HG03196 (cell line): Measurements from ENCODE around the gene SREBF2.

Experiments
- ATAC-seq: cut with Tn5 transposase; IDR thresholded peaks from one replicate; pipeline ENCODE4 v1.9.1; 2021; ENCODE audit not compliant: unreplicated experiment

The SREBF2 gene

DNA sequence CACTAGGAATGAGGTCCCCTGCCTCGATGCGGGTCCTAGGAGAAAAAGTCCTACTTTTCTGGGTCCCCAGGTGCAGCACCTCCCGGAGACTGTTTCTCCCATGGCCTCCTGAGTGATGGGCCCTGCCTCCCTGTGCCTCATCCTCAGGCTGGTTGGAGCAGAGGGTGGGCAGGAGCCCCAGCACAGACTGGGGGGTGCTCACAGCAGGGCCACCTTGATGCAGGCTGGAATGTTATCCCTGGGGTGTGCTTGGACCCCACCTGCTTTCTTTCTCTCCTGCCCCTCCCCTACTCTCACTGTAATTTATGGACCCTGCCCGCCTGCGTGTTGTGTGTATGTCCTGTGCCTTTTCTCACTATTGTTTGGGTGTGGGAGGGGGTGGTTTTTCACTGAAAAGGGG, 73.9 kb downstream of the SREBF2 start:
- no peak for ATAC-seq

GRCh38 chr22:41907436-41908401, 74.8 kb downstream of the SREBF2 start:
- ATAC-seq: no peak

DNA sequence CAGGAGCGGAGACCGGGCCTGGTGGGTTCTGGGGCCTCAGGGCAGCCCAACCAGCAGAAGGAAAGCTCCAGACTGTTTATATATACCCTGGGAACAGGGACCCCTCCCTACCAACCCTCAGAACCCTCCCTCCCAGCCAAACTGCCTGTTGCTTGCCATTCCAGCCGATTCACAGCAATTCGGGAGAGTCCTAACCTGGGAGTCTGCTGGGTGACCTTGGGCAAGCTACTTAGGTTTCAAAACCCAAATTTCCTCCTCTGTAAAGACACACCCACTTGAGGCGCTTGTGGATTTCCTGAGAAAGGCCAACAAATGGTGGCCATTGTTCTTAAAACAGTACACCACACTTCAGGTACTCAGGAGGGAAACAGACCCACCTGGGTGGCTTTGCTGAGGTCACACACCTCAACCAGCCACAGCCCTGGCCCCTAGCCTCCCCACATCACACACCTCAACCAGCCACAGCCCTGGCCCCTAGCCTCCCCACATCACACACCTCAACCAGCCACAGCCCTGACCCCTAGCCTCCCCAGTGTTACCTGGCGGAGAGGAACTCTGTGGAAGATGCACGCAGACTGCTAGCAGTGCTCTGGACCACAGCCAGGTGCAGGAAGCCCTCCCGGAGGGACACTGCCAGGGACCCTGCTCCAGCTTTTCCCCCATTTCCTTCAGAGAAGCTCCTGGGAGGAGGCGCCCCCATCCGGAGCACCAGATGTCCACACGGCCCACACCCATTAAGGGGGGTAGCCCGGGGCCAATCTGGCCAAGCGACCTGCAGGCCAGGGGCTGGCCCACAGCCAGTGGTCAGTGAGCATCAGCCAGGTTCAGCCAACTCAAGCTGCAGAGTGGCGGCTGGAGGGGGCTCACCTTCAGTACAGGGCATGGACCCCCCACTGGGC, 75.8 kb downstream of the SREBF2 start:
- no peak for ATAC-seq

DNA sequence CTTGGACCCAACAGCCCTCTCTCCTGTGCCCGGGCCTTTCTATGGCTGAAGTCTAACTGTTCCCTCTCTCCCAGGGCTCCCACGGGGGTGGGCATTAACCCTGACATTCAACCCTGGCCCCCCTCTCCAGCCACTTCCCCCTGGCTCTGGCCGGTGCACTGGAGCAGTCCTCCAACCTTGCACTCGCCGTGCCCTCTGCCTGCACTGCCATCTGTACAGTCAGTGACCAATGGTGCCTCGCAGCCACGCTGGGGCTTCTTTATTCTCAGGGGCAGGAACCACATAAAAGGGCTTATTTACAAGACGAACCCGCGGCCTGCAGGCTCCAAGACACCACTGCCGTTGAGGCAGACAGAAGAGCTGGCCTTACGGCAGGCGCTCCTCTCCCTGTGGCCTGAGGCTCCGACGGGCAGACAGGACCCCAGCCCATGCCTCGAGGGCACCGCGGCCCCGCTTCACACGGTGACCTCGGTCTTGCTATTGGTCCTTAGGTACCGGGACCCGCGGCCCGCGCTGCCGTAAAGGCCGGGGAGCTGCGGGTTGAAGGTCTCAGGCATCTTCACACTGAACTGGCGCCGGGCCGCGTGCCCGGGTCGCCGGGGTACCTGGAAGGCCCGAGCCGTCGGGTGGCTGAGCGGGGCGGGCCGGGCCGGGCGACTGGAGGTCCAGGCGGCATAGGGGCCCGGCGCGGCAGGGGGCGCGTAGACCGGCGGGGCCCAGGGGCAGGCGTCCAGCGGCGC, 76.6 kb downstream of the SREBF2 start:
- ATAC-seq: no peak

DNA sequence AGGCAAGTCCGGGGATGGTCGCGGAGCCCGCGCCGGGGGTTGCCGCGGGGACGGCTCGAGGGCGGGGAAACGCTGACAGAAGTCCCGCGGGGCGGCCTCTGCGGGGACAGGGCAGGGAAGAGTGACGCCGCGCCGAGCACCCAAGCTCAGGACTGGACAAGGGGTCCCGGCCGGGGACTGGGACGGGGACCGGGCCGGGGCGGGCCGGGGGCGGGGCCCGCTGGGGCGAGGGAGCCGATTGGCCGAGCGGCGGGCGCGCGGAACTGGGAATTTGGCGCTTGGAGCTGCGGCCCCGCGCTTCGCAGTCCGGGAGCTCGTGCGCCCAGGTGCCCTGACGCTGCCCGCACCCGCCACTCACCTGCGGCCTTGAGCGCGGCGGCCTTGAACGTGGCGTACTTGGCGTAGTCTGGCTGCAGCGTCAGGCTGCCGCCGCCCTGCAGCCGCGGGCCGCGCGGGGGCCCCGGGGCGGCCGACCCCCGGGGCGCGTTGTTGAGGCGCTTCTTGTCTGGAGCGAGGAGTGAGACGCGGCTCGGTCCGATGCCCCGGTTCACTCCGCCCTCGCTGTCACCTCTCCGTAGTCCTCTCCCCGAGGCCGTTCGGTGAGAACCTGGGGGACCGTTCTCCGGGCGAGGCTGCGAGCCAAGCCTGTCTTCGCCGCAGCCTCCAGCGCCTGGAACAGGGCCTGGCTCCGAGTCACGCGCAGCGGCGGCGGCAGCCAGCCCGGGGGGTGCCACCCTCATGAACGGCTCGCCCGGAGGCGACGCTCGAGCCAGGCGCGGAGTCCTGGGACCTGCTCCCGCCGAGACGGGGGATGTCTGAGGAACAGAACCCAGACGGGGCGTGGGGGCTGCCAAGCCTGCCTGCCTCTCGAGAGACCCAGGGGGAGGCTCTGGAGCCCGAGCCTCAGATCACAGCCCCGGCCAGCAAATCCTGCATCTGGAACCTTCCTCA, 77.4 kb downstream of the SREBF2 start:
- ATAC-seq: no peak

DNA sequence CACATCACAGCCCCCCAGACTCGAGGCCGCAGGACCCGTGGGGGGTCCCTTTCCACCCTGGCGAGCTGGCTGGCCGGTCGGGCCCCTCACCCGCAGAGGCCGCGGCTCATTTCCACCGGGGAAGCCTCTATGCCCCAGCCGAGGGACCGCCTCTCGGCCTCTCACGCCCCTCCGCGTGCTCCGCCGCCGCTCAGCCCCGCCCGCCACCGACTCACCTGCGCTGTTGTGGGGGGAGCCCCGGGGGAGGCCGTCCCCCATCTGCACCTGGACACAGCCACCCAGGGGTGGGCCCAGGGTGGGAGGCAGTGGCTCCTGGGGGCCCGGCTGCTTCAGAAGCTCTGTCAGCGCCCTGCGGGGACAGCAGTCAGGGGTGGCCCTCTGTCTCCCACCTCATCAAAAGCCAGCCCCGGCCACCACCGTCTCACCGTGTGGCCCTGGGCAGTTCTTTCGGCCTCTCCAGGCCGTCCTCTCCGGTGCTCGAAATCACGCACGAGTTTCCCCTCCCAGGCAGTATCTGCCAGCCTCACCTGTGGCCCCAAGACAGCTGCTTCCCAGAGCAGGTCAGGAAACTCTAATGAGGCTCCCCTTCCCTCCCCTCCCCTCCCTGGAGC, 78.2 kb downstream of the SREBF2 start:
- ATAC-seq: no peak

GRCh38 chr22:41912338-41913039, 79.6 kb downstream of the SREBF2 start:
- ATAC-seq: no peak

DNA sequence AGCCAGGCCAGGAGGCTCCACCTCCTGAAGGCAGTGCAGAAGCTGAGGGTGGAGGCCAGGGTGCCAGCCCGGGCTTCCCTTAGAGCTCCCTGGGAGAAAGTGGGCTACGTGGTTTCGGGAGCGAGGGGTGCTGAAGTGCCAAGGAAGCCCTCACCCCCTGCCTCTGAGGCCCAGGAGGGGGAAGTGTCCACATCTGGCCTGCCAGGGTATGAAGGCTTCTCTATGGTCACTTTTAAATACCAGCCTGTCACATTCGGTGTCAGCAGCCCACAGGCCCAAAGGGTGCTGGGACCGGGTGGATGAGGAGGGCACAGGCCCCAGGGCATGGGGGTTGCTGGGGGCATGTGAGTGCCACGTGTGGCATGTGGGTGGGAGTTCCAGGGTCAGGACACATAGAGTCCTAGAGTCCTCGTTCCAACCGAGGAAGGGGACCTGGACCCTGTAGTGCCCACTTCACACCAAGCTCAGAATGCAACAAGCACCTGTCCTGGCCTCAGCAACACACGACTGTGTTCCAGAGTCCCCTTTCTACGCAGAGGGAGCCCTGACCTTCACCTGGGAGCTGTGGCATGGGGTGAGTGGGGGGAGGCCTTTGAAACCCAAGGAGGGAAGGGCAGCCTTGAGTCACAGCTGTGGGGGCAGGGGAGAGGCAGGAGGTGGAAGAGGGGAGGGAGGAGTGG, 80.3 kb downstream of the SREBF2 start:
- no peak for ATAC-seq

GRCh38 chr22:41913842-41914534, 81.1 kb downstream of the SREBF2 start:
- no peak for ATAC-seq

DNA sequence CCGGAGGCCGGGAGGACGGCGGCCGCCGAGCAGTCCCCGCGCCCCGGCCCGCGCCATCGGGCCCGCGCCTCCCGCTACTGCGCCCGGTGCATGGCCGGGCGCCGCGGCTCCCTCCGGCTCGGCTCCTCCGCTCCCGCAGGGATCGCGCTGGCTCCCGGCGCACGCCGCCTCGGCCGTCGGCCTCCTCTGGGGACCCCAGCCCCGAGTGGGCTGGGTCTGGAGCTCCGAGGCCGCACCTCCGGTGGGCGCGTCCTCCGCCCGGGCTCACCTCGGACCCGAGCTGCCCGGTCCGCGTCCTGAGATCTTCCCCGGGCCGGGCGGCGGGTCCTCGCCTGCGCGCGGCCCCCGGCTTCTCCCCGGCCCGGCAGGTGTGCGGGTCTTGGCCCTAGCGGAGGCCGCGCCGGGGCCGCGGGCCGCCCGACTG, 81.7 kb downstream of the SREBF2 start:
- no peak for ATAC-seq

DNA sequence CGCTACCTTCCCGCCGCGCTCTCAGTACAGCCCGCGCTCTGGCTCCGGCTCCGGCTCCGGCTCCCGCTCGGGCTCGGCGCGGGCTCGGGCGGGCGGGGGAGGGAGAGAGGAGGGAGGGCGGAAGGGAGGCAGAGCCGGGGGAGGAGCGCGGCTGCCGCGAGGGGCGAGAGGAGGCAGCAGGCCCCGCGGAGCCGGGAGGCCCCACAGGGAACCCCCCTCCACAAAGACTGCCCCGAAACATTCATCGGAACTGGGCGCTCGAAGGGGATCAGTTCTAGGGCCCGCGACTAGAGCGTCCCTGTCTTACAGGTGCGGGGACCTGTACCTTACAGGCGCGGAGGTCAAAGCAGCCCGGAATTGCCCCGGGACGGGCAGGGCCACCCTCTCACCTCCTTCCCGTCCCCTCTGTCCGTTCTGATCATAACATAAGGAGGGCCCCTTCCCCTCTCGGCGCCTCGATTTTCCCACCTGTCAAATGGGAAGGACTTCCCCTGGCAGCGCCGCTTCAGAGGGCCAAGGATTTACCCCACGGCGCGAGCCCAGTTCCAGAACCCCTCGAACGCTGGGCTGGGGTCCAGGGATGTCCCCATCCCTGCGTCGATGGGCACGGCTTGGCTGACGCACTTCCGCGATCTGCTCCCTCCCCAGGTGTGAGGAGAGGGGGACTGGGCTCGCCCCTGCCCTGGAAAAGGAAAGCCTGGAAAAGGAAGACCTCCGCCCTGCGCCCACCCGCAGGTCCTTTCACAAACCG, 82.3 kb downstream of the SREBF2 start, which contains the start of gene SHISA8:
Gene SHISA8, minus strand, starts transcription at position 40 of the 751 bp plus-strand sequence. CDS start 407 bp downstream, outside the sequence.
- no peak for ATAC-seq

GRCh38 chr22:41915786-41916493, 83.0 kb downstream of the SREBF2 start:
- no peak for ATAC-seq

- no peak for ATAC-seq
Measured at GRCh38 chr22:41916745-41917358, 83.9 kb downstream of the SREBF2 start.

DNA sequence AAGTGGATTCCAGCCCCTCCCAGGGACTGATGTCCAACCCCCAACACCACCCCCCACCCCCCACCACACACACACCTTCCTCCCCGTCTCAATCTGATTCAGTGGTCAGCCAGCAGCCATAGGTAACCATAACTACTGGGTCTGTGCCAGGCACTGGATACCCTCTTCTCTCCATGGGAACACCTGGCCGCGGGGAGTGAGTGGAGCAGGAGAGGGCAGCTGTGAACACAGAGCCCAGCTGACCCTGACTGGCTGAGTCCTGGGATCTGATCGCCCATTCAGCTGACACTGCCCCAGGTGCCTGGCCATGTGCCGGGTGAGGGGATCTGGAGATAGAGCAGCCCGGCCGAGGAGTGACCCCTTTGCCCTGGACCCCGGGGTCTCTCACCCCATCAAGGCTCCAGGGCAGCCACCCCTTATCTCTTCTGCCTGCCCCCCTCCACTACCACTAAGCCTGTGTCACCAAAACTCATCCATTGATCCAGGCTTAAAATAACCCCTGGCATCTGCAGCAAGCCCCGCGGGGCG, 84.5 kb downstream of the SREBF2 start:
- ATAC-seq: no peak
